SK-N-SH (cell line): ENCODE results near the gene CSHL1. TPM values are rescaled to one million over a fixed set of nuclear protein-coding genes. Genes with fewer than 3 reads are reported as not detected.
"Not testable (repeated sequence)": the region's sequence is repeated elsewhere in the genome, so short reads cannot be mapped to it uniquely, and the experiment has no call there.

Source experiments
- CTCF ChIA-PET: fragments of 300-600, 350-600 bp; formaldehyde crosslinking; extraction: SDS; loops from one replicate; lab custom pipeline; 2021; lab: Yijun Ruan, JAX
- POLR2A ChIA-PET: fragments of 350-600 bp; sonication (Branson Sonifier 250); formaldehyde crosslinking; extraction: SDS; loops from one replicate; lab custom pipeline; 2020; ENCODE audit warnings: antibody characterized with exemption, inconsistent platforms; lab: Yijun Ruan, JAX
- DNase-seq: peaks from one replicate; pipeline ENCODE4 v3.0.0; 2012
- H2AFZ ChIP-seq: fragments of 200-600 bp; sonication (generic); 2 replicates; pipeline ENCODE4 v1.8.1; 2016; ENCODE audit warnings: antibody characterized with exemption, mild to moderate bottlenecking, low read depth
- H3F3A ChIP-seq: fragments of 200-600 bp; sonication (generic); replicated peaks from 2 replicates; pipeline ENCODE3; 2016; ENCODE audit warnings: antibody characterized with exemption, mild to moderate bottlenecking; ENCODE audit not compliant: insufficient read depth
- H3K27ac ChIP-seq, 2 experiments: fragments of 200-500 bp in 1 of 2; fragments of 200-600 bp in 1 of 2; sonication (Bioruptor generic) in 1 of 2; sonication (generic), shearing (Covaris generic) in 1 of 2; 2 replicates each; pipeline versions ENCODE4 v1.5.1 to v1.6.1; 2014 to 2016; ENCODE audit warnings: low read depth in 2 of 2, inconsistent platforms in 1 of 2, low read length in 1 of 2, mild to moderate bottlenecking in 1 of 2, mixed read lengths in 1 of 2
- H3K27me3 ChIP-seq: fragments of 200-600 bp; sonication (generic), shearing (Covaris generic); 2 replicates; pipeline ENCODE4 v1.6.1; 2016; ENCODE audit warnings: mixed run types; ENCODE audit not compliant: insufficient read depth
- H3K36me3 ChIP-seq, 2 experiments: fragments of 200-500 bp in 1 of 2; fragments of 200-600 bp in 1 of 2; sonication (Bioruptor generic) in 1 of 2; sonication (generic) in 1 of 2; replicated peaks in 1 of 2; 2 replicates each; pipeline versions ENCODE3 to v1.5.1; 2014 to 2016; ENCODE audit warnings: low read length in 1 of 2, mild to moderate bottlenecking in 1 of 2; ENCODE audit not compliant: insufficient read depth in 2 of 2, control insufficient read depth in 1 of 2
- H3K4me1 ChIP-seq, 2 experiments: fragments of 200-500 bp in 1 of 2; fragments of 200-600 bp in 1 of 2; sonication (Bioruptor generic) in 1 of 2; sonication (generic), shearing (Covaris generic) in 1 of 2; 2 replicates each; pipeline versions ENCODE4 v1.5.1 to v1.6.1; 2014 to 2016; ENCODE audit warnings: low read depth in 1 of 2, low read length in 1 of 2, mixed run types in 1 of 2; ENCODE audit not compliant: insufficient read depth in 2 of 2, control insufficient read depth in 1 of 2
- H3K4me2 ChIP-seq: fragments of 200-600 bp; sonication (generic), shearing (Covaris generic); 2 replicates; pipeline ENCODE4 v1.6.1; 2017; ENCODE audit warnings: mixed run types
- H3K4me3 ChIP-seq, 2 experiments: fragments of 200-500 bp in 1 of 2; fragments of 200-600 bp in 1 of 2; sonication (Bioruptor generic) in 1 of 2; sonication (generic), shearing (Covaris generic) in 1 of 2; 2 replicates each; pipeline versions ENCODE4 v1.5.1 to v1.8.1; 2014 to 2016; ENCODE audit warnings: low read depth in 2 of 2, inconsistent platforms in 1 of 2, low read length in 1 of 2, mild to moderate bottlenecking in 1 of 2, mixed read lengths in 1 of 2, moderate library complexity in 1 of 2
- H3K79me2 ChIP-seq: fragments of 200-600 bp; sonication (generic); 2 replicates; pipeline ENCODE4 v1.8.1; 2017; ENCODE audit warnings: mild to moderate bottlenecking; ENCODE audit not compliant: insufficient read depth
- H3K9ac ChIP-seq: fragments of 200-600 bp; sonication (generic); 2 replicates; pipeline ENCODE4 v1.6.1; 2017; ENCODE audit warnings: mixed run types
- H3K9me2 ChIP-seq: fragments of 200-600 bp; sonication (generic); 2 replicates; pipeline ENCODE4 v1.6.1; 2017; ENCODE audit warnings: mixed run types
- H3K9me3 ChIP-seq: fragments of 200-600 bp; sonication (generic); 2 replicates; pipeline ENCODE4 v1.6.1; 2017; ENCODE audit warnings: mixed run types, mild to moderate bottlenecking, moderate library complexity
- H4K20me1 ChIP-seq: fragments of 200-600 bp; sonication (generic); 2 replicates; pipeline ENCODE4 v1.6.1; 2017; ENCODE audit warnings: mild to moderate bottlenecking, mixed run types; ENCODE audit not compliant: insufficient read depth
- RAD21 ChIP-seq: IDR thresholded peaks from 2 replicates; pipeline ENCODE4 v1.6.1; 2012; ENCODE audit warnings: mild to moderate bottlenecking, low read length
- WGBS: methylation state at CpG from one replicate; pipeline ENCODE4 v1.1.6; 2017; ENCODE audit warnings: low lambda C conversion rate; 5-methylcytosine and 5-hydroxymethylcytosine counted together
- polyA plus RNA-seq, 3 experiments: library from polyadenylated mRNA; depleted of rRNA; stranded (reverse); fragments of >200 nt; gene quantifications; 2 replicates each; pipeline ENCODE4 v1.2.3, GENCODE V29; 2012
- TF ChIP-seq, protein P1 (sequence below): fragments of 200-600 bp; sonication (generic); IDR thresholded peaks from 2 replicates; pipeline ENCODE4 v1.6.1; 2017; ENCODE audit warnings: antibody characterized with exemption, mild to moderate bottlenecking, moderate library complexity

Gene CSHL1
- polyA plus RNA-seq, 1 of the 3 experiments (the other 2 are of a cell fraction): not detected

DNA sequence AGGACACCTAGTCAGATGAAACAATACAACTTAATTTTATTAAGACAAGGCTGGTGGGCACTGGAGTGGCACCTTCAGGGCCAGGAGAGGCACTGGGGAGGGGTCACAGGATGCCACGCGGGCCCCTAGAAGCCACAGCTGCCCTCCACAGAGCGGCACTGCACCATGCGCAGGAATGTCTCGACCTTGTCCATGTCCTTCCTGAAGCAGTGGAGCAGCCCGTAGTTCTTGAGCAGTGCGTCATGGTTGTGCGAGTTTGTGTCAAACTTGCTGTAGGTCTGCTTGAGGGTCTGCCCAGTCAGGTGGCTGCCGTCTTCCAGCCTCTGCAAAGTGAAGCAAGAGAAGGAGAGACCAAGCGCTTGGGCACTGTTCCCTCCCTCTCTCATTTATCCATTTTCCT, 1.5 kb downstream of the CSHL1 start:
- H3K9me2 ChIP-seq, H2AFZ ChIP-seq, H3K4me2 ChIP-seq, H3K4me3 ChIP-seq, H3K27ac ChIP-seq, H3K4me1 ChIP-seq, H3K79me2 ChIP-seq, DNase-seq, H3K36me3 ChIP-seq, H4K20me1 ChIP-seq, POLR2A ChIA-PET, H3K9ac ChIP-seq, H3F3A ChIP-seq, H3K9me3 ChIP-seq: not testable (repeated sequence)
- CTCF ChIA-PET: interaction anchor here (2.9 to 4.6 kb wide), 5 partner anchors 10 to 224 kb away, joined by 12 to 88 read pairs (median 17); no protein-coding TSS in a partner anchor
- 80% methylated on average over 9 of the region's 10 CpGs for WGBS
- H3K27me3 ChIP-seq: peaks cover 32% of the 10 kb centered on the region

DNA sequence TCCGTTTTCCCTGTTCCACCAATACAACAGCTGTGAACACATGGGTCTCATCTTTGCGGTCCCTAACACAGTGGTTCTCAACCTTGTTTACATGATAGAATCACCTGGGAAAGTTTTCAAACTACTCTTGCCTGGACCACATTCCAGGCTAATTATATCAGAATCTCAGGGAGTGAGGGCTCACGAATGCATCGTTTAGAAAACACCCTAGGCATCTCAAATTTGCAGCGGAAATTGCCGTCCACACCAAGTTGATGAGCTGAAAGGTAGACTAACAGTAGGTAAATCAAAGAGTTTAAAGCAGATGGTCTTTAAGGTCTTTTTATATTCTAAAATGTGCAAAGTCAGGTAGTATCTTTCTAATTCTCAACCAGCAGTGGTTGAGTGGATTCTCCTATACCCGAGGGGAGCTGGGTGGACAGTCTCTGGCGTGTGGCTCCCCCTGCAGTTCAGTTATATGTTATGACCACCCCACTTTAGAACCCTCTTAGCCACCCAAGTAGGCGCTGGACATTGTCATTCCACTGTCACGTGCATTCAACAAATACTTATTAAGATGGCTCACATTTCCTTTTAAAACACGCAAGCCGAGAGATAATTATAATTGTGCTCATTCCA, 3.8 kb downstream of the CSHL1 start:
- WGBS: 56% methylated on average over 12 of the region's 12 CpGs
- CTCF ChIA-PET: interaction anchor here (0.7 to 2.1 kb wide), 10 partner anchors 11 to 475 kb away, joined by 3 to 9 read pairs (median 4); partner anchors contain the start of gene GH1
- not testable (repeated sequence) for DNase-seq

DNA sequence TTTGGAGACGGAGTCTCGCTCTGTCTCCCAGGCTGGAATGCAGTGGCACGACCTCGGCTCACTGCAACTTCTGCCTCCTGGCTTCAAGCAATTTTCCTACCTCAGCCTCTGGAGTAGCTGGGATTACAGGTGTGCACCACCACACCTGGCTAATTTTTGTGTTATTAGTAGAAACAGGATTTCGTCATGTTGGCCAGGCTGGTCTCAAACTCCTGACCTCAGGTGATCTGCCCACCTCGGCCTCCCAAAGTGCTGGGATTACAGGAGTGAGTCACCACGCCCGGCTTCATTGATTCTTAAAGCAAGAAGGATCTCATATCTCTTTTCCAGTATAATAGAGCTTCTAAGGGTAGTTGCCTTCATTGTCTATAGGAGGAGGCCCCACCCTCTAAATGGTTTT, 6.3 kb downstream of the CSHL1 start:
- H3F3A ChIP-seq, H3K9me3 ChIP-seq, H3K4me2 ChIP-seq, H3K79me2 ChIP-seq, H3K9ac ChIP-seq, DNase-seq, H2AFZ ChIP-seq, H3K27ac ChIP-seq, POLR2A ChIA-PET, H3K4me3 ChIP-seq, H4K20me1 ChIP-seq, H3K9me2 ChIP-seq, H3K36me3 ChIP-seq, H3K4me1 ChIP-seq: not testable (repeated sequence)
- H3K27me3 ChIP-seq: peaks cover 18% of the 10 kb centered on the region; the same call in 1 of the 2 replicates
- CTCF ChIA-PET: interaction anchor here (1.2 to 1.7 kb wide), 5 partner anchors 16 to 228 kb away, joined by 3 to 6 read pairs (median 4); no protein-coding TSS in a partner anchor
- 70% methylated on average over 8 of the region's 8 CpGs for WGBS

More for the DNA sequence above, 3.8 kb downstream of the CSHL1 start:
- peak; percentile 20 for TF ChIP-seq RAD21
- TF ChIP-seq, protein P1, sequence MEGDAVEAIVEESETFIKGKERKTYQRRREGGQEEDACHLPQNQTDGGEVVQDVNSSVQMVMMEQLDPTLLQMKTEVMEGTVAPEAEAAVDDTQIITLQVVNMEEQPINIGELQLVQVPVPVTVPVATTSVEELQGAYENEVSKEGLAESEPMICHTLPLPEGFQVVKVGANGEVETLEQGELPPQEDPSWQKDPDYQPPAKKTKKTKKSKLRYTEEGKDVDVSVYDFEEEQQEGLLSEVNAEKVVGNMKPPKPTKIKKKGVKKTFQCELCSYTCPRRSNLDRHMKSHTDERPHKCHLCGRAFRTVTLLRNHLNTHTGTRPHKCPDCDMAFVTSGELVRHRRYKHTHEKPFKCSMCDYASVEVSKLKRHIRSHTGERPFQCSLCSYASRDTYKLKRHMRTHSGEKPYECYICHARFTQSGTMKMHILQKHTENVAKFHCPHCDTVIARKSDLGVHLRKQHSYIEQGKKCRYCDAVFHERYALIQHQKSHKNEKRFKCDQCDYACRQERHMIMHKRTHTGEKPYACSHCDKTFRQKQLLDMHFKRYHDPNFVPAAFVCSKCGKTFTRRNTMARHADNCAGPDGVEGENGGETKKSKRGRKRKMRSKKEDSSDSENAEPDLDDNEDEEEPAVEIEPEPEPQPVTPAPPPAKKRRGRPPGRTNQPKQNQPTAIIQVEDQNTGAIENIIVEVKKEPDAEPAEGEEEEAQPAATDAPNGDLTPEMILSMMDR: peak; percentile 49; the same call in 1 of the 2 replicates
- H3K27me3 ChIP-seq: peaks cover 18% of the 10 kb centered on the region; the same call in 1 of the 2 replicates
- H3K9me3 ChIP-seq, H3F3A ChIP-seq, H3K9me2 ChIP-seq, H2AFZ ChIP-seq, H3K4me3 ChIP-seq, H4K20me1 ChIP-seq, H3K79me2 ChIP-seq, H3K4me1 ChIP-seq, H3K4me2 ChIP-seq, H3K9ac ChIP-seq, H3K27ac ChIP-seq, H3K36me3 ChIP-seq, POLR2A ChIA-PET: not testable (repeated sequence)

GRCh38 chr17:63903787-63904201, 7.3 kb downstream of the CSHL1 start:
- H3K4me3 ChIP-seq, H2AFZ ChIP-seq, H3F3A ChIP-seq, H3K36me3 ChIP-seq, H3K4me1 ChIP-seq, H3K9me2 ChIP-seq, H3K9me3 ChIP-seq, DNase-seq, POLR2A ChIA-PET, H3K79me2 ChIP-seq, H3K4me2 ChIP-seq, H4K20me1 ChIP-seq, H3K27ac ChIP-seq, H3K9ac ChIP-seq: not testable (repeated sequence)
- CTCF ChIA-PET: interaction anchor here (0.7 to 3.8 kb wide), 8 partner anchors 8 to 230 kb away, joined by 3 to 17 read pairs (median 6); partner anchors contain the start of gene CSHL1
- 38% methylated on average over 5 of the region's 5 CpGs for WGBS
- peaks cover 11% of the 10 kb centered on the region; the same call in 1 of the 2 replicates for H3K27me3 ChIP-seq

DNA sequence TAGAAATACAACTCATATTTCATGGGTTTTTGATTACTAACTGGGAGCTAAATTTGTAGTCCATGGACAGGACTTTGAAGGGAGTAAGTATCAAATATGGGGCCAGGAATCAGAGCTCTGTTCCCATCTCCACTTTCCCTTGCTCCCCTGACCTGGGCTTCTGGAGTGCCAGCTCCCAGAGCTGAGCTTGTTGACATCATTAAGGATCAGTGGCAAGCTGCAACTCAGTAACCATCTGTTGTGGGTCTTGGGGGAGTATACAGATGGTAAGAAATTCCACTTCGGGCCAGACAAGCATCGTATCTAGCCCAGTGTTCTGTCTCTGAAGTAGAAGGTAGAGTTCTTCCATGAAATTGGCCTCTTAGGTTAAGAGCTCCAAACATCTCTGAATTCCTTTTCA, 9.1 kb downstream of the CSHL1 start:
- H3F3A ChIP-seq, H3K27ac ChIP-seq, H3K9ac ChIP-seq, H3K4me3 ChIP-seq, H2AFZ ChIP-seq, POLR2A ChIA-PET, H3K4me2 ChIP-seq, H3K79me2 ChIP-seq, DNase-seq, H3K4me1 ChIP-seq, H3K9me3 ChIP-seq, H4K20me1 ChIP-seq, H3K9me2 ChIP-seq, H3K36me3 ChIP-seq: not testable (repeated sequence)
- WGBS: 54% methylated on average over 2 of the region's 2 CpGs
- CTCF ChIA-PET: interaction anchor here (0.6 to 3.8 kb wide), 8 partner anchors 10 to 232 kb away, joined by 3 to 17 read pairs (median 8); partner anchors contain the start of gene CSHL1
- peaks cover 12% of the 10 kb centered on the region for H3K27me3 ChIP-seq
